ENCODE results near the gene VAV2.
A peak's percentile ranks its signal among the peaks of the same experiment; 100 is the strongest.

VAV2 gene

GRCh38 chr9:133742849-133743444, 249.2 kb downstream of the VAV2 start:
- DNase-seq (ENCODE audit: low read depth in 2 of 2) = peak; percentile 52 to 59

GRCh38 chr9:133742251-133742650, 249.9 kb downstream of the VAV2 start:
- no peak for DNase-seq (ENCODE audit: low read depth in 2 of 2)

- DNase-seq (ENCODE audit: low read depth in 2 of 2) = no peak
Observed at GRCh38 chr9:133741716-133742115, 250.4 kb downstream of the VAV2 start.

- no peak for DNase-seq (ENCODE audit: low read depth in 2 of 2)
Observed at GRCh38 chr9:133740911-133741310, 251.2 kb downstream of the VAV2 start.

GRCh38 chr9:133739408-133740280, 252.5 kb downstream of the VAV2 start:
- DNase-seq (ENCODE audit: low read depth in 2 of 2) = no peak

- no peak for DNase-seq (ENCODE audit: low read depth in 2 of 2)
Observed at GRCh38 chr9:133738640-133739225, 253.4 kb downstream of the VAV2 start.

- peak; percentile 40 to 44 for DNase-seq (ENCODE audit: low read depth in 2 of 2)
Observed at GRCh38 chr9:133737774-133738639, 254.1 kb downstream of the VAV2 start, which contains the start of gene SARDH. SARDH (minus strand) TSS chr9:133738352; CDS start chr9:133734173, 4,179 bp downstream.

GRCh38 chr9:133737071-133737773, 254.9 kb downstream of the VAV2 start:
- no peak for DNase-seq (ENCODE audit: low read depth in 2 of 2)

- no peak for DNase-seq (ENCODE audit: low read depth in 2 of 2)
Observed at GRCh38 chr9:133735931-133736330, 256.2 kb downstream of the VAV2 start.

- no peak for DNase-seq (ENCODE audit: low read depth in 2 of 2)
Observed at GRCh38 chr9:133735415-133735775, 256.7 kb downstream of the VAV2 start.

GRCh38 chr9:133734590-133735414, 257.3 kb downstream of the VAV2 start:
- DNase-seq (ENCODE audit: low read depth in 2 of 2) = no peak

- no peak for DNase-seq (ENCODE audit: low read depth in 2 of 2)
Observed at GRCh38 chr9:133733796-133734533, 258.2 kb downstream of the VAV2 start.

GRCh38 chr9:133733421-133733795, 258.7 kb downstream of the VAV2 start:
- no peak for DNase-seq (ENCODE audit: low read depth in 2 of 2)

- DNase-seq (ENCODE audit: low read depth in 2 of 2) = no peak
Observed at GRCh38 chr9:133732639-133733408, 259.3 kb downstream of the VAV2 start.

GRCh38 chr9:133731876-133732638, 260.1 kb downstream of the VAV2 start:
- no peak for DNase-seq (ENCODE audit: low read depth in 2 of 2)

GRCh38 chr9:133730994-133731715, 261.0 kb downstream of the VAV2 start:
- DNase-seq (ENCODE audit: low read depth in 2 of 2) = no peak

- no peak for DNase-seq (ENCODE audit: low read depth in 2 of 2)
Observed at GRCh38 chr9:133729617-133730281, 262.4 kb downstream of the VAV2 start.

All from stimulated activated CD8-positive, alpha-beta memory T cell treated with anti-CD3 and anti-CD28 coated beads, Interleukin-15, amount 100 ng/mL, for 48 hours (primary cell).